Measurements from ENCODE around the gene ZDHHC19.
A peak's percentile ranks its signal among the peaks of the same experiment; 100 is the strongest.

Gene ZDHHC19

GRCh38 chr3:196179380-196180308, 31.6 kb downstream of the ZDHHC19 start:
- H3K9me3 ChIP-seq (ENCODE audit: control insufficient read depth, insufficient read depth, low read depth, low read length): no peaks in the 10 kb centered on the region
- CTCF ChIA-PET: interaction anchor here (0.6 to 1.3 kb wide), 3 partner anchors 106 to 429 kb away, joined by 3 to 4 read pairs (median 3); no protein-coding TSS in a partner anchor
- POLR2A ChIA-PET: no interaction called here

DNA sequence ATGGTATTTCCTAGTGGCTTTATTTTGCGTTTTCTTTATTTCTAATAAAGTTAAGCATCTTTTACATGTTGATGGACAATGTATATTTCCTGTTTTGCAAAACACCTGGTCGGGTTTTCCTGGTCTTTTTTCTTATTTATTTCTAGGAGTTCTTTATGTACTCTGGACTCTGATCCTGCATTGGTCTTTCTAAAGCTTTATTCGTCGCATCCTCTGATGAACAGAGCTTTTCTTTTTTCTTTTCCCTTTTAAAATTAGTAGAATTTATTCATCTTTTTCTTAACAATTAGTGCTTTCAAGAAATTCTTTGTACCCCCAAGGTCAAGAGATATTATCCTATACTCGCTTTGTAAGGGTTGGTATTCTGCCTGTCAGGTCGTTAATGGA, 32.2 kb downstream of the ZDHHC19 start:
- POLR2A ChIA-PET: no interaction called here
- no peak for TF ChIP-seq ZNF623 (tag by site-specific recombination; IDR thresholded peaks at IDR 0.05)
- no peak for TF ChIP-seq ZNF174 (tag by site-specific recombination; IDR thresholded peaks at IDR 0.05)
- TF ChIP-seq ZNF211 (tag by site-specific recombination; IDR thresholded peaks at IDR 0.05; ENCODE audit: low read depth): no peak
- no peak for TF ChIP-seq ZNF23 (tag by site-specific recombination; IDR thresholded peaks at IDR 0.05; ENCODE audit: borderline replicate concordance)
- TF ChIP-seq KLF10 (tag by site-specific recombination; IDR thresholded peaks at IDR 0.05): no peak
- no peak for TF ChIP-seq ZNF624 (tag by site-specific recombination; IDR thresholded peaks at IDR 0.05)
- no peak for TF ChIP-seq ZBTB20 (tag by site-specific recombination; IDR thresholded peaks at IDR 0.05)
- no peak for TF ChIP-seq ZNF140 (tag by site-specific recombination; IDR thresholded peaks at IDR 0.05)
- no peak for TF ChIP-seq KLF9 (tag by site-specific recombination; IDR thresholded peaks at IDR 0.05; ENCODE audit: low read depth)
- TF ChIP-seq ZNF223 (tag by site-specific recombination; IDR thresholded peaks at IDR 0.05): no peak
- TF ChIP-seq ZNF266 (tag by site-specific recombination; IDR thresholded peaks at IDR 0.05; ENCODE audit: low read depth): no peak
- no peak for TF ChIP-seq ZNF837 (tag by site-specific recombination; IDR thresholded peaks at IDR 0.05)
- TF ChIP-seq PRDM10 (tag by site-specific recombination; IDR thresholded peaks at IDR 0.05): no peak
- TF ChIP-seq, protein P1, sequence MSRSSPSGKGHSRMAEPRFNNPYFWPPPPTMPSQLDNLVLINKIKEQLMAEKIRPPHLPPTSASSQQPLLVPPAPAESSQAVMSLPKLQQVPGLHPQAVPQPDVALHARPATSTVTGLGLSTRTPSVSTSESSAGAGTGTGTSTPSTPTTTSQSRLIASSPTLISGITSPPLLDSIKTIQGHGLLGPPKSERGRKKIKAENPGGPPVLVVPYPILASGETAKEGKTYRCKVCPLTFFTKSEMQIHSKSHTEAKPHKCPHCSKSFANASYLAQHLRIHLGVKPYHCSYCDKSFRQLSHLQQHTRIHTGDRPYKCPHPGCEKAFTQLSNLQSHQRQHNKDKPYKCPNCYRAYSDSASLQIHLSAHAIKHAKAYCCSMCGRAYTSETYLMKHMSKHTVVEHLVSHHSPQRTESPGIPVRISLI (tag by site-specific recombination; IDR thresholded peaks at IDR 0.05): no peak
- no peak for TF ChIP-seq ZNF394 (tag by site-specific recombination; IDR thresholded peaks at IDR 0.05; ENCODE audit: borderline replicate concordance)
- no peak for TF ChIP-seq SP2 (tag by site-specific recombination; IDR thresholded peaks at IDR 0.05)
- no peak for TF ChIP-seq ZNF335 (tag by site-specific recombination; conservative IDR thresholded peaks at IDR 0.05)
- Histone ChIP-seq H3K4me3 (ENCODE audit: low read depth, low read length) (no peak overlapping the region), H3K4me1 (ENCODE audit: control insufficient read depth, insufficient read depth, low read length) (no peaks in the 10 kb centered on the region), H3K9me3 (ENCODE audit: control insufficient read depth, insufficient read depth, low read depth, low read length) (no peaks in the 10 kb centered on the region), H3K36me3 (ENCODE audit: control insufficient read depth in 2 of 2, insufficient read depth in 1 of 2, low read length in 2 of 2) (no peaks in the 10 kb centered on the region), H3K27ac (ENCODE audit: extremely low read depth, low read depth, low read length) (no peak overlapping the region)
- CTCF ChIA-PET: interaction anchor here (0.7 to 1.3 kb wide), 3 partner anchors 106 to 430 kb away, joined by 3 to 4 read pairs (median 3); no protein-coding TSS in a partner anchor

More at GRCh38 chr3:196179380-196180308, 31.6 kb downstream of the ZDHHC19 start:
- no peaks in the 10 kb centered on the region for H3K36me3 ChIP-seq (ENCODE audit: control insufficient read depth in 2 of 2, insufficient read depth in 1 of 2, low read length in 2 of 2)
- no peak overlapping the region for H3K4me3 ChIP-seq (ENCODE audit: low read depth, low read length)
- H3K4me1 ChIP-seq (ENCODE audit: control insufficient read depth, insufficient read depth, low read length): no peaks in the 10 kb centered on the region
- TF ChIP-seq OVOL3 (tag by site-specific recombination; IDR thresholded peaks at IDR 0.05): no peak
- TF ChIP-seq ZFHX2 (tag by site-specific recombination; conservative IDR thresholded peaks at IDR 0.05): peak; percentile 59
- H3K27ac ChIP-seq (ENCODE audit: extremely low read depth, low read depth, low read length): no peak overlapping the region

Measured in HEK293 (cell line).